ENCODE results near the gene TADA1.

GRCh38 chr1:166814611-166815010 lies 61.5 kb downstream of the TADA1 start:
- TF ChIP-seq CTCF (conservative IDR thresholded peaks at IDR 0.05; ENCODE audit: low read depth, low read length): no peak
- no peak for TF ChIP-seq EZH2 (IDR thresholded peaks at IDR 0.05; ENCODE audit: low read length, unreplicated experiment)
- TF ChIP-seq EZH2phosphoT487 (IDR thresholded peaks at IDR 0.05; ENCODE audit: borderline replicate concordance, low read length): no peak
